ENCODE data around the gene SLC25A39.

SLC25A39 gene

DNA sequence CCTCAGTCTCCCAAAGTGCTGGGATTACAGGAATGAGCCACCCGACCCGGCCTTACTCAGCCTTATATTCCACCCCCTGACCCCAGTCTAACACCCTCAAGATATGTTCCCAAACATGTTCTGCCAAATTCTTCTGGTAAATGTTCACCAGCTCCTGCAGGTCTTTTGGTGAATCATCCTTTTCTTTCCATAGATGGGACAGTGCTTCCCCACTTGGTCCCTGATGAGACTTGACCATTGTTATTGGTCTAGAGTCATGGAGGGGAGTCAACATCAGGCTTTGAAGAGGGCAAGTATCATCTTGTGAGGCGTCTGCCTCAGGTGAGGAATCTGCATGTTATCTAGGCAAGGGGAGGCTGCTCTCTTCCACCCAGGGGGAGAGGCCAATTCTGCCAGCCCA, 26.6 kb downstream of the SLC25A39 start:
- TF ChIP-seq, protein P1, sequence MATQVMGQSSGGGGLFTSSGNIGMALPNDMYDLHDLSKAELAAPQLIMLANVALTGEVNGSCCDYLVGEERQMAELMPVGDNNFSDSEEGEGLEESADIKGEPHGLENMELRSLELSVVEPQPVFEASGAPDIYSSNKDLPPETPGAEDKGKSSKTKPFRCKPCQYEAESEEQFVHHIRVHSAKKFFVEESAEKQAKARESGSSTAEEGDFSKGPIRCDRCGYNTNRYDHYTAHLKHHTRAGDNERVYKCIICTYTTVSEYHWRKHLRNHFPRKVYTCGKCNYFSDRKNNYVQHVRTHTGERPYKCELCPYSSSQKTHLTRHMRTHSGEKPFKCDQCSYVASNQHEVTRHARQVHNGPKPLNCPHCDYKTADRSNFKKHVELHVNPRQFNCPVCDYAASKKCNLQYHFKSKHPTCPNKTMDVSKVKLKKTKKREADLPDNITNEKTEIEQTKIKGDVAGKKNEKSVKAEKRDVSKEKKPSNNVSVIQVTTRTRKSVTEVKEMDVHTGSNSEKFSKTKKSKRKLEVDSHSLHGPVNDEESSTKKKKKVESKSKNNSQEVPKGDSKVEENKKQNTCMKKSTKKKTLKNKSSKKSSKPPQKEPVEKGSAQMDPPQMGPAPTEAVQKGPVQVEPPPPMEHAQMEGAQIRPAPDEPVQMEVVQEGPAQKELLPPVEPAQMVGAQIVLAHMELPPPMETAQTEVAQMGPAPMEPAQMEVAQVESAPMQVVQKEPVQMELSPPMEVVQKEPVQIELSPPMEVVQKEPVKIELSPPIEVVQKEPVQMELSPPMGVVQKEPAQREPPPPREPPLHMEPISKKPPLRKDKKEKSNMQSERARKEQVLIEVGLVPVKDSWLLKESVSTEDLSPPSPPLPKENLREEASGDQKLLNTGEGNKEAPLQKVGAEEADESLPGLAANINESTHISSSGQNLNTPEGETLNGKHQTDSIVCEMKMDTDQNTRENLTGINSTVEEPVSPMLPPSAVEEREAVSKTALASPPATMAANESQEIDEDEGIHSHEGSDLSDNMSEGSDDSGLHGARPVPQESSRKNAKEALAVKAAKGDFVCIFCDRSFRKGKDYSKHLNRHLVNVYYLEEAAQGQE (IDR thresholded peaks at IDR 0.05; ENCODE audit: insufficient replicate concordance, low read depth) = no peak
- TF ChIP-seq, protein P2, sequence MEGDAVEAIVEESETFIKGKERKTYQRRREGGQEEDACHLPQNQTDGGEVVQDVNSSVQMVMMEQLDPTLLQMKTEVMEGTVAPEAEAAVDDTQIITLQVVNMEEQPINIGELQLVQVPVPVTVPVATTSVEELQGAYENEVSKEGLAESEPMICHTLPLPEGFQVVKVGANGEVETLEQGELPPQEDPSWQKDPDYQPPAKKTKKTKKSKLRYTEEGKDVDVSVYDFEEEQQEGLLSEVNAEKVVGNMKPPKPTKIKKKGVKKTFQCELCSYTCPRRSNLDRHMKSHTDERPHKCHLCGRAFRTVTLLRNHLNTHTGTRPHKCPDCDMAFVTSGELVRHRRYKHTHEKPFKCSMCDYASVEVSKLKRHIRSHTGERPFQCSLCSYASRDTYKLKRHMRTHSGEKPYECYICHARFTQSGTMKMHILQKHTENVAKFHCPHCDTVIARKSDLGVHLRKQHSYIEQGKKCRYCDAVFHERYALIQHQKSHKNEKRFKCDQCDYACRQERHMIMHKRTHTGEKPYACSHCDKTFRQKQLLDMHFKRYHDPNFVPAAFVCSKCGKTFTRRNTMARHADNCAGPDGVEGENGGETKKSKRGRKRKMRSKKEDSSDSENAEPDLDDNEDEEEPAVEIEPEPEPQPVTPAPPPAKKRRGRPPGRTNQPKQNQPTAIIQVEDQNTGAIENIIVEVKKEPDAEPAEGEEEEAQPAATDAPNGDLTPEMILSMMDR (IDR thresholded peaks at IDR 0.05; ENCODE audit: insufficient read depth, low read length) = no peak
- no peak for TF ChIP-seq SPI1 (IDR thresholded peaks at IDR 0.05; ENCODE audit: borderline replicate concordance, low read depth)
- TF ChIP-seq POLR2AphosphoS5 (IDR thresholded peaks at IDR 0.05; ENCODE audit: low read depth) = no peak
- no peak for TF ChIP-seq GABPA (IDR thresholded peaks at IDR 0.05; ENCODE audit: low read depth)
- no peak for DNase-seq (ENCODE audit: low read depth in 1 of 2, low spot score in 1 of 2)
- no peak overlapping the region for H3K27ac ChIP-seq (replicated peaks)
- H3K4me3 ChIP-seq (replicated peaks; ENCODE audit: insufficient read depth, low read length) = no peak overlapping the region
- no peaks in the 10 kb centered on the region for H3K27me3 ChIP-seq (ENCODE audit: insufficient read depth, poor library complexity, severe bottlenecking)

DNA sequence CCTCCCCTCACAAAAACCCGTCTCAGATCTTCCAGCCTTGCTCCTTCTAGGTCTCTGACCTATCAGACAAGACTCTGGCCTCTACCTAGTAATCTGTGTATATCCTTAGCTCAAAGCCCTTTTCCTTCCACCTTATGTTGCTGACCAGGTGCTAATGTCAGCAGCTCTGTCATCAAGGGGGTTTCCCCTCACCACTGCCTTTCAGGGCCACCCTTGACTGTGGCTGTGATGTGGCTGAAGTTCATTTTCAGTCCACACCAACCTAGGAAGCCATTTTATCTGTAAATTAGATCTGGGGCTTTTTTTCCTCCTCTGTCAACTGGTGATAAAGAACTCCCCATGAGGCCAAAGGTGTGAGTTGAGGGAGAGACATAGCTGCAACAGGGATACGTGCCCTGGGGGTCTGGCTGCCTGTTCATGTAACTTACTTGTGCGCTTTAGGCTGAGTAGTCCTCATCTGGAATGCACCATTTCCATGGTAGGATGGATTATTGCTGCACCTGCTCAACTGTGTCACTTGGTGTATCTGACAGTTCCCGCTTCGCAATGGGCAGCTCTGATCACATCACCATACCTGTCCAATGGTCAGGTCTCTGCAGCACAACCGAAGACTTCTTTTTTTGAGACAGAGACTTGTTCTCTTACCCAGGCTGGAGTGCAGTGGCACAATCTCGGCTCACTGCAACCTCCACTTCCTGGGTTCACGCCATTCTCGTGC, 31.0 kb downstream of the SLC25A39 start:
- TF ChIP-seq, protein P2 (IDR thresholded peaks at IDR 0.05; ENCODE audit: insufficient read depth, low read length) = no peak
- TF ChIP-seq POLR2AphosphoS5 (IDR thresholded peaks at IDR 0.05; ENCODE audit: low read depth) (no peak), SPI1 (IDR thresholded peaks at IDR 0.05; ENCODE audit: borderline replicate concordance, low read depth) (no peak), GABPA (IDR thresholded peaks at IDR 0.05; ENCODE audit: low read depth) (no peak)
- TF ChIP-seq, protein P1 (IDR thresholded peaks at IDR 0.05; ENCODE audit: insufficient replicate concordance, low read depth) = no peak
- H3K4me3 ChIP-seq (replicated peaks; ENCODE audit: insufficient read depth, low read length) = no peak overlapping the region
- no peak for DNase-seq (ENCODE audit: low read depth in 1 of 2, low spot score in 1 of 2)
- no peak overlapping the region for H3K27ac ChIP-seq (replicated peaks)
- H3K27me3 ChIP-seq (ENCODE audit: insufficient read depth, poor library complexity, severe bottlenecking) = no peaks in the 10 kb centered on the region

DNA sequence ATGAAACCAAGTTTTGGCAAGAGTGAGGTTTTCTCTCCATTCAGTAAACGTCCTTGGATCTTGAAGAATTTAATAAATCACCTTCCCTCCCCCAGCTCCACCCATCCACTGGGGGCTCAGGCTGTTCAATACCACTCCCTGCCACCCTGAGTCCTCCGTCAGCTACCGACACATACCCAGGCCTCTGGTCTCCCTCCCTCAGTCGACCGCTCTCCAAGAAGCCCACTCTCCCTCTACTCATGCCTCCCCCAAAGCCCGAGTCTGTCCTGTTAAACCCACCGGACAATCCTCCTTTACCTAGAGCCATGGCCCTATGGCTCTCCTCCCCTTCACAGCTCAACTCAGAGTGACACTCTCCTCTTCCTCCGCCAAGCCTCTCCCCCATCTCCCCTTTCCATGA, 37.0 kb downstream of the SLC25A39 start:
- no peaks in the 10 kb centered on the region for H3K27me3 ChIP-seq (ENCODE audit: insufficient read depth, poor library complexity, severe bottlenecking)
- H3K27ac ChIP-seq (replicated peaks) = no peak overlapping the region
- H3K4me3 ChIP-seq (replicated peaks; ENCODE audit: insufficient read depth, low read length) = no peak overlapping the region
- TF ChIP-seq SPI1 (IDR thresholded peaks at IDR 0.05; ENCODE audit: borderline replicate concordance, low read depth) = no peak
- no peak for TF ChIP-seq GABPA (IDR thresholded peaks at IDR 0.05; ENCODE audit: low read depth)
- TF ChIP-seq, protein P1 (IDR thresholded peaks at IDR 0.05; ENCODE audit: insufficient replicate concordance, low read depth) = no peak
- TF ChIP-seq POLR2AphosphoS5 (IDR thresholded peaks at IDR 0.05; ENCODE audit: low read depth) = no peak
- TF ChIP-seq, protein P2 (IDR thresholded peaks at IDR 0.05; ENCODE audit: insufficient read depth, low read length) = no peak
- no peak for DNase-seq (ENCODE audit: low read depth in 1 of 2, low spot score in 1 of 2)
